ENCODE measurements around the gene CFAP52.

The CFAP52 gene

DNA sequence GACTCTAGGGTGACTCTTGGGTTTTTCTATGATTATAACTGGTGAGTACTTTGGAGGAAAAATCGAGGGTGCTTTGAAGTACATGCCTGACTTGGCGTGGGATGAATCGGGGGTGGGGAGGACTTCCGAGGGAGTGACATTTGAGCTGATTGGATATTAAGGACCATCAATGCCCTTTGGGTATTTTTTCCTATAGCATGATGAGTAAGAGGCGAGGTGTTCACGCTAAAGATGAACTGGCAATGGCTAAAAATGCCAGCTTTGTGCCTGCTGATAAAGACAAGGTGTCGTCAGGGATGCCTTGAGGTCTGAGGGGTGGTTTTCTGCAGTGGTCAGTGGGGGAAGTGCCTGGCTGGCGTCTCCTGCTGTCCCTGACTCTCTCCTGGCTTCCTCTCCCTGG, 94.2 kb downstream of the CFAP52 start:
- in situ Hi-C loops (cut with MboI; ENCODE audit: low sequenced_read_pairs, unreplicated experiment): no loop called here
- no peak for DNase-seq (ENCODE audit: low spot score)
- TF ChIP-seq, protein P1, sequence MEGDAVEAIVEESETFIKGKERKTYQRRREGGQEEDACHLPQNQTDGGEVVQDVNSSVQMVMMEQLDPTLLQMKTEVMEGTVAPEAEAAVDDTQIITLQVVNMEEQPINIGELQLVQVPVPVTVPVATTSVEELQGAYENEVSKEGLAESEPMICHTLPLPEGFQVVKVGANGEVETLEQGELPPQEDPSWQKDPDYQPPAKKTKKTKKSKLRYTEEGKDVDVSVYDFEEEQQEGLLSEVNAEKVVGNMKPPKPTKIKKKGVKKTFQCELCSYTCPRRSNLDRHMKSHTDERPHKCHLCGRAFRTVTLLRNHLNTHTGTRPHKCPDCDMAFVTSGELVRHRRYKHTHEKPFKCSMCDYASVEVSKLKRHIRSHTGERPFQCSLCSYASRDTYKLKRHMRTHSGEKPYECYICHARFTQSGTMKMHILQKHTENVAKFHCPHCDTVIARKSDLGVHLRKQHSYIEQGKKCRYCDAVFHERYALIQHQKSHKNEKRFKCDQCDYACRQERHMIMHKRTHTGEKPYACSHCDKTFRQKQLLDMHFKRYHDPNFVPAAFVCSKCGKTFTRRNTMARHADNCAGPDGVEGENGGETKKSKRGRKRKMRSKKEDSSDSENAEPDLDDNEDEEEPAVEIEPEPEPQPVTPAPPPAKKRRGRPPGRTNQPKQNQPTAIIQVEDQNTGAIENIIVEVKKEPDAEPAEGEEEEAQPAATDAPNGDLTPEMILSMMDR (IDR thresholded peaks at IDR 0.05; ENCODE audit: borderline replicate concordance, control extremely low read depth, extremely low read depth, insufficient read depth, missing control alignments): no peak

DNA sequence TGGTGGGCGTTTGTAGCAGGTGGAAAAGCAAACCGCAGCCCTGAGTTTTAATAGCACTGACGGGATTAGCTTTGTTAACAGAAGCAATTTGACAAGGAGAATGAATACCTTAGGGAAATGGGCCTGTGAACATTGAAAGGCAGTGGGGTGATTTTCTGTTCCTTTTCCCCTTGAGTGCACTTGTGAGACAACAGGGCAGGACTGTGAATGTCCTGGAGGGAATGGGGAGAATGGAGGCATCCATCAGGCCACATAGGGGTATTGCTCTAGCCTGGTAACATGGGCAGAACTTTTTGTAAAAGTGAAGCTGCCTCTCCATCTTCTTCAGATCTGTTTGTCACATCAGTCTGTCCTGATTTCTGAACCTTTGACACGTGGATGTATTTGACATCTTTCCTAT, 95.1 kb downstream of the CFAP52 start:
- no peak for DNase-seq (ENCODE audit: low spot score)
- TF ChIP-seq, protein P1 (IDR thresholded peaks at IDR 0.05; ENCODE audit: borderline replicate concordance, control extremely low read depth, extremely low read depth, insufficient read depth, missing control alignments): no peak
- in situ Hi-C loops (cut with MboI; ENCODE audit: low sequenced_read_pairs, unreplicated experiment): no loop called here

DNA sequence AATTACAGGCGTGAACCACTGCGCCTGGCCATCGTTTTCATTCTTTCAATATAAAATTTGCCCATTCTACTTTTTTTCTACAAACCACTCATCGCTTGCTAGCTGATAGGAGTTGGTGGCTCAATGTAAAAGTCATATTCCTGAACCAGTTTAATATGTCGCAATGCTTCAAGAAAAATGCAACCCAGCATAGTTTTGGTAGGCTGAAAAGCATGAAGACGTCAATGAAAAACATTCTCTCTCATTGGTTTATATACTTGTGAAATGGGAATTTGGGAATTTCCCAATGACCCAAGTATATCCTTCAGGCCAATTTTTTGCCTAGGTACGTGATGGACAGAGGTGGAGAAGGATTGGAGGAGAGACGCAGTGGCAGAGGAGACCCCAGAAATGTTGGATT, 95.8 kb downstream of the CFAP52 start:
- TF ChIP-seq, protein P1 (IDR thresholded peaks at IDR 0.05; ENCODE audit: borderline replicate concordance, control extremely low read depth, extremely low read depth, insufficient read depth, missing control alignments): no peak
- DNase-seq (ENCODE audit: low spot score): no peak
- in situ Hi-C loops (cut with MboI; ENCODE audit: low sequenced_read_pairs, unreplicated experiment): no loop called here

DNA sequence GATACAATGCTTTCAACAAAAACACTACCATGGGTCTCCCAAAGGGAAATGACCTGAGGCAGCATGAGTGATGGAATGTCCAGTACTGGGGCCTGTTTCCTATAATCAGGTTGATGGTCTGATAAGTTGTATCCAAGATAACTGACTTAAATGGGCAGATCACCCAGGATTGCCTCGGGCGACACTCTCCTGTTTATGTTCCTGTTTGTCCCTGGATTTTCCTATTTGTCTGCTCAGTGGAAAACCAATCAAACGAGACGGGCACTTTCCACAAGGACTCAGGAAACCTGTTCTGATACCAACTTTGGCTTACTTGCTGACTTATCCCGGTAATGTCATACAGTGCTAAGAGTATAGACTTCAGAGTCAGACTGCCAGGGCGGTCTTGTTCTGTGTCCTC, 96.2 kb downstream of the CFAP52 start:
- in situ Hi-C loops (cut with MboI; ENCODE audit: low sequenced_read_pairs, unreplicated experiment): no loop called here
- TF ChIP-seq, protein P1 (IDR thresholded peaks at IDR 0.05; ENCODE audit: borderline replicate concordance, control extremely low read depth, extremely low read depth, insufficient read depth, missing control alignments): no peak
- no peak for DNase-seq (ENCODE audit: low spot score)

DNA sequence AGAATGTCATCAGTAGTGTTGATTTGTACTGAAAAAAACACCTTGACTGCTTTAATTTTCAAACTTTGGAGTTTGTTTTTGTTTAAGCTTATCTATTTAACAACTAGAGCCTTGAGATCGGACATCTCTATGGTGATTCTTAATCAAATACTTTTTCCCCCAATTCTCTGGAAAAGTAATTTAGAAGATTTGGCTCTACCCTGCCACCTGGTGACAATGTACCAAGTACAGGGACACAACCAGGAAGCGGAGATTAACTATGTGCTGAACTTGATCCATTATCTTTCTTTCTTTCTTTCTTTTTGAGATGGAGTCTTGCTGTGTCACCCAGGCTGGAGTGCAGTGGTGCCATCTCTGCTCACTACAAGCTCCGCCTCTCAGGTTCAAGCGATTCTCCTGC, 99.6 kb downstream of the CFAP52 start:
- TF ChIP-seq, protein P1 (IDR thresholded peaks at IDR 0.05; ENCODE audit: borderline replicate concordance, control extremely low read depth, extremely low read depth, insufficient read depth, missing control alignments): no peak
- DNase-seq (ENCODE audit: low spot score): no peak
- in situ Hi-C loops (cut with MboI; ENCODE audit: low sequenced_read_pairs, unreplicated experiment): no loop called here

DNA sequence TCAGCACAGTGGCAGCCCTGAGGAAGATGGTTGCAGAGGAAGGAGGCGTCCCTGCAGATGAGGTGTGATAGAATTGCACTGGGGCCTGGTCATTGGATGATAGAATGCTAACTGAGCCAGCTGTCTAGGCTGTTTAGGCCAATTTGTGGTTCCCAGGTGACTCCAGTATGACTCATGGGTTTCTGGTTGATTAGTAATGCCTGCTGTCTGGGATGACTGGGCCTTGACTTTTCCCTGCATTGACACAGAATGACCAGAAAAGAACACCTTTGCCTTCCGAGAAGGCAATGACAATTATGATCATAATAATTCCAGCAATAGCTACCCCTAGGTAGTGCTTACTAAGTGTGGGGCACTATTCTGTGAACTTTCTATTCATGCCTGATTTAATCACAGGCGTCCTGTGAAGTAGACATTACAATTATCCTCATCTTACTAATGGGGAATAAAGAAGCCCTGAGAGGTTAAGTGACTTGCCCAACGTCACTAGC, 100.4 kb downstream of the CFAP52 start:
- no peak for DNase-seq (ENCODE audit: low spot score)
- TF ChIP-seq, protein P1 (IDR thresholded peaks at IDR 0.05; ENCODE audit: borderline replicate concordance, control extremely low read depth, extremely low read depth, insufficient read depth, missing control alignments): no peak
- in situ Hi-C loops (cut with MboI; ENCODE audit: low sequenced_read_pairs, unreplicated experiment): no loop called here

DNA sequence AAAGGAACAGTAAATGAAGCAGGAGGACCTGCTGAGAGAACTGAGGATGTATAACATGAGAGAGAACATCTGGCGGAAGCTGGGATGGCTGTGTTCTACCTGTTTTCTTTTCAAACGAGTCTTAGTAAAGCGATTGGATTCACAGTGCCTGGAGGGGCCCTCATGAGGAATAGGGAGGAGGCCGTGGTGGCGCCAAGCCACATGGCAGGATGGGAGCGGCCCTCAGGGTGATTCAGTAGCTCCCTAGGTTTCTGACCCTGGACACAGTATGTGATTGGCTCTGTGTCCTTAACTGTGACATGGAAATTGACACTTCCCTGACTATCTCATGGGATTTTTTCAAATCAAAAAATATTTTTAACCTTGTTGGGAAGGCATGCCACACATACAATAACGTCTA, 101.0 kb downstream of the CFAP52 start:
- no peak for DNase-seq (ENCODE audit: low spot score)
- in situ Hi-C loops (cut with MboI; ENCODE audit: low sequenced_read_pairs, unreplicated experiment): no loop called here
- TF ChIP-seq, protein P1 (IDR thresholded peaks at IDR 0.05; ENCODE audit: borderline replicate concordance, control extremely low read depth, extremely low read depth, insufficient read depth, missing control alignments): no peak

Data from GM13976 (cell line).